CD4-positive, alpha-beta memory T cell (primary cell): Measurements from ENCODE around the gene DSTYK. TPM values are rescaled to one million over a fixed set of nuclear protein-coding genes. Genes with fewer than 3 reads are reported as not detected.

Source experiments
- CTCF ChIA-PET: fragments of 350-600 bp; sonication (Branson Sonifier 250); formaldehyde crosslinking; loops from one replicate; lab custom pipeline; 2021; ENCODE audit warnings: inconsistent platforms; ENCODE audit not compliant: partially characterized antibody; lab: Charles Lee
- POLR2A ChIA-PET: fragments of 350-600 bp; sonication (Branson Sonifier 250); formaldehyde crosslinking; loops from one replicate; lab custom pipeline; 2021; ENCODE audit not compliant: partially characterized antibody; lab: Charles Lee
- DNase-seq, 5 donors: peaks; one replicate each; pipeline versions ENCODE4 v3.0.0 to v3.0.0-alpha.2; 2020 to 2022; ENCODE audit warnings: mixed read lengths in 1 of 5
- H3K27ac ChIP-seq: one replicate; pipeline ENCODE4 v1.7.0; 2013; ENCODE audit warnings: low read depth, low read length
- H3K27me3 ChIP-seq: 2 replicates; pipeline ENCODE4 v1.7.0; 2013; ENCODE audit warnings: mild to moderate bottlenecking, low read length, moderate library complexity; ENCODE audit not compliant: insufficient read depth
- H3K36me3 ChIP-seq: 2 replicates; pipeline ENCODE4 v1.7.0; 2013; ENCODE audit warnings: mild to moderate bottlenecking, low read length, moderate library complexity; ENCODE audit not compliant: insufficient read depth
- H3K4me1 ChIP-seq: 2 replicates; pipeline ENCODE4 v1.7.0; 2013; ENCODE audit warnings: mild to moderate bottlenecking, low read length, moderate library complexity; ENCODE audit not compliant: insufficient read depth
- H3K4me3 ChIP-seq, 2 donors: one replicate each; pipeline ENCODE4 v1.7.0; 2013; ENCODE audit warnings: low read length in 2 of 2, mild to moderate bottlenecking in 1 of 2
- H3K9me3 ChIP-seq, 2 donors: one replicate each; pipeline ENCODE4 v1.7.0; 2013; ENCODE audit warnings: low read length in 2 of 2, control low read depth in 1 of 2; ENCODE audit not compliant: control insufficient read depth in 1 of 2
- H3K27ac Mint-ChIP-seq, 7 donors: one replicate each; pipeline ENCODE4 v1.8.0; 2020 to 2021; ENCODE audit warnings: mixed read lengths in 7 of 7, mild to moderate bottlenecking in 6 of 7, inconsistent platforms in 3 of 7, moderate library complexity in 3 of 7
- H3K27me3 Mint-ChIP-seq, 2 donors: one replicate each; pipeline ENCODE4 v1.8.0; 2020 to 2021; ENCODE audit warnings: mixed read lengths in 2 of 2
- H3K36me3 Mint-ChIP-seq, 2 donors: one replicate each; pipeline ENCODE4 v1.8.0; 2020 to 2021; ENCODE audit warnings: mixed read lengths in 2 of 2, inconsistent platforms in 1 of 2, mild to moderate bottlenecking in 1 of 2
- H3K4me1 Mint-ChIP-seq, 4 donors: one replicate each; pipeline ENCODE4 v1.8.0; 2020 to 2021; ENCODE audit warnings: mixed read lengths in 4 of 4, mild to moderate bottlenecking in 1 of 4
- H3K4me3 Mint-ChIP-seq, 8 donors: one replicate each; pipeline ENCODE4 v1.8.0; 2020 to 2021; ENCODE audit warnings: mixed read lengths in 8 of 8, mild to moderate bottlenecking in 7 of 8, moderate library complexity in 6 of 8, inconsistent platforms in 3 of 8
- H3K9me3 Mint-ChIP-seq, 8 donors: one replicate each; pipeline ENCODE4 v1.8.0; 2020 to 2021; ENCODE audit warnings: mixed read lengths in 8 of 8, mild to moderate bottlenecking in 5 of 8, inconsistent platforms in 3 of 8, moderate library complexity in 1 of 8
- intact Hi-C: fragments of 100-400 bp; cut with micrococcal nuclease; formaldehyde crosslinking; loops from one replicate; pipeline ENCODE4 v1.15.1; 2023
- polyA plus RNA-seq, 2 donors: library from polyadenylated mRNA; unstranded; fragments of 300-500 nt; fragmentation: Illumina TruSeq; gene quantifications; one replicate each; pipeline ENCODE4 v1.2.3, GENCODE V29; 2021
- total RNA-seq, 2 experiments: library from RNA; stranded (reverse); gene quantifications; one replicate each; pipeline ENCODE4 v1.2.3, GENCODE V29; 2021

The DSTYK gene
- total and polyA plus RNA-seq, 4 experiments from 2014 or later, result 5.3 to 16.6 (median 12.6) TPM

GRCh38 chr1:205095422-205095821 lies 116.1 kb downstream of the DSTYK start:
- Mint-ChIP-seq H3K4me3 (no peak overlapping the region), H3K27ac (peak overlapping the region in 1 of 7 donors; percentile 6), H3K4me1 (peaks cover 0 to 3% (median 0%) of the 10 kb centered on the region in 4 donors), H3K27me3 (no peaks in the 10 kb centered on the region), H3K9me3 (peaks cover 0 to 2% (median 0%) of the 10 kb centered on the region in 8 donors), H3K36me3 (peaks cover 70 to 86% of the 10 kb centered on the region in 2 donors)
- POLR2A ChIA-PET, result no interaction called here
- intact Hi-C loops, result no loop called here
- H3K27me3 ChIP-seq, result no peaks in the 10 kb centered on the region
- DNase-seq, result no peak
- H3K9me3 ChIP-seq, result no peaks in the 10 kb centered on the region
- H3K4me1 ChIP-seq, result no peaks in the 10 kb centered on the region
- CTCF ChIA-PET, result no interaction called here
- no peak overlapping the region for H3K27ac ChIP-seq
- peaks cover 89% of the 10 kb centered on the region for H3K36me3 ChIP-seq
- no peak overlapping the region for H3K4me3 ChIP-seq

Other genes starting within 250 kb of the DSTYK start
- not detected for gene CNTN2, start 168.5 kb downstream of the DSTYK start, total RNA-seq
- gene CNTN2, start 168.5 kb downstream of the DSTYK start, polyA plus RNA-seq, result not detected
- 1 to 10 TPM; 8.8 to 8.9 TPM for gene TMEM81, start 127.2 kb downstream of the DSTYK start, total RNA-seq
- gene TMEM81, start 127.2 kb downstream of the DSTYK start, polyA plus RNA-seq, result 1 to 10 TPM; 1.0 to 1.5 TPM
- 10 to 100 TPM; 32.4 to 32.9 TPM for gene RBBP5, start 89.7 kb downstream of the DSTYK start, total RNA-seq
- 10 to 100 TPM; 16.8 to 21.3 TPM for gene RBBP5, start 89.7 kb downstream of the DSTYK start, polyA plus RNA-seq
- gene TMCC2, start 16.2 kb upstream of the DSTYK start, total RNA-seq, result 1 to 10 TPM in 1 of 2 experiments, under 1 TPM in 1; 0.90 to 1.2 TPM
- gene TMCC2, start 16.2 kb upstream of the DSTYK start, polyA plus RNA-seq, result under 1 TPM; 0.27 to 0.62 TPM
- gene NUAK2, start 110.0 kb upstream of the DSTYK start, total RNA-seq, result 10 to 100 TPM; 32.5 to 32.8 TPM
- gene NUAK2, start 110.0 kb upstream of the DSTYK start, polyA plus RNA-seq, result 10 to 100 TPM in 1 of 2 donors, 1 to 10 TPM in 1; 8.5 to 35.7 TPM
- gene KLHDC8A, start 145.2 kb upstream of the DSTYK start, total RNA-seq, result not detected
- gene KLHDC8A, start 145.2 kb upstream of the DSTYK start, polyA plus RNA-seq, result not detected
- gene LEMD1, start 210.4 kb upstream of the DSTYK start, total RNA-seq, result 1 to 10 TPM in 1 of 2 experiments, not detected in 1; 1.3 TPM
- not detected for gene LEMD1, start 210.4 kb upstream of the DSTYK start, polyA plus RNA-seq
- under 1 TPM; 0.42 to 0.44 TPM for gene BLACAT1, start 244.3 kb upstream of the DSTYK start, total RNA-seq
- gene BLACAT1, start 244.3 kb upstream of the DSTYK start, polyA plus RNA-seq, result not detected